ENCODE data around the gene RAB3IL1.

RAB3IL1 gene

DNA sequence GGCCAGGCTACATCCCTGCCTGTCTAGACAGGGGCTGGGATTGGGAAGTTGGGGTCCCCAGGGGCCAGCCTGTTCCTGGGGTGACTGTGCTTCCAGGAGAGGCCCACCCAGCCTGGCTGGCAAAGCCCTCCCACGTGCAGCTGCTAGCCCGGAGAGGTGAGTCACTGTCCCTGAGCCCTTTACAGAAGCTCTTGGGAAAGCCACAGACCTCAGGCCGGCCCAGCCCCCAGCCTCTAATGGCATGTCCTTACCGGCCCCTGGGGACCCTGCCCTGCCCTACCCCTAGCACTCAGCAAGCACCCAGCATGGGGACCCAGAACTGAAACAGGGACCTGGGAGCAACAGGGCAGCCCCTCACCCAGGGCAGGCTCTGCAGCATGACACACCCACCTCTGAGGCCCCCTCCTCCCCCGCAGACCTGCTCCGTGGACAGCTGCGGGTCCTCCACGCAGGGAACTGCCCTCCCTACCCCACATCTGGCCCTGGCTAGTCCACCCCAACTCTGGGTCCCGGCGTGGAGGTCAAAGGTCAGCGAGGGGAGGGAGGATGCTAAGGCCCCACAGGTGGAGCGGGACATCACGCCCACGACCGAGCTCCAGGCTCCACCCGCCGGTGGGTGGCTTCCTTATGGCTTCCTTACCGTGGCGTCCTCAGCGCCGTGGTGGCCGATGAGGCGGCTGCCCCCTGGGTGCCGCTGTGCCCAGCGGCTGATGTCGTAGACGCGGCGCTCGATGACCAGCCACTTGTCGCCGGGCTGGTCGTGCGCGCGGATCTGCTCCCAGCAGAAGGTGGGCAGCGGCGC, 26.6 kb downstream of the RAB3IL1 start (continued):
- no peak for TF ChIP-seq OVOL3 (tag by site-specific recombination; IDR thresholded peaks at IDR 0.05)
- no peak; the same call in 1 of the 2 replicates for TF ChIP-seq ZBTB20 (tag by site-specific recombination; IDR thresholded peaks at IDR 0.05)
- TF ChIP-seq ZFP69B (tag by site-specific recombination; IDR thresholded peaks at IDR 0.05) = no peak
- no peak for TF ChIP-seq ZNF707 (tag by site-specific recombination; IDR thresholded peaks at IDR 0.05)
- TF ChIP-seq ZNF514 (tag by site-specific recombination; IDR thresholded peaks at IDR 0.05) = no peak
- no peak for TF ChIP-seq ZBTB21 (tag by site-specific recombination; IDR thresholded peaks at IDR 0.05)
- TF ChIP-seq, protein P1, sequence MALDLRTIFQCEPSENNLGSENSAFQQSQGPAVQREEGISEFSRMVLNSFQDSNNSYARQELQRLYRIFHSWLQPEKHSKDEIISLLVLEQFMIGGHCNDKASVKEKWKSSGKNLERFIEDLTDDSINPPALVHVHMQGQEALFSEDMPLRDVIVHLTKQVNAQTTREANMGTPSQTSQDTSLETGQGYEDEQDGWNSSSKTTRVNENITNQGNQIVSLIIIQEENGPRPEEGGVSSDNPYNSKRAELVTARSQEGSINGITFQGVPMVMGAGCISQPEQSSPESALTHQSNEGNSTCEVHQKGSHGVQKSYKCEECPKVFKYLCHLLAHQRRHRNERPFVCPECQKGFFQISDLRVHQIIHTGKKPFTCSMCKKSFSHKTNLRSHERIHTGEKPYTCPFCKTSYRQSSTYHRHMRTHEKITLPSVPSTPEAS (tag by site-specific recombination; IDR thresholded peaks at IDR 0.05) = no peak
- TF ChIP-seq, protein P2, sequence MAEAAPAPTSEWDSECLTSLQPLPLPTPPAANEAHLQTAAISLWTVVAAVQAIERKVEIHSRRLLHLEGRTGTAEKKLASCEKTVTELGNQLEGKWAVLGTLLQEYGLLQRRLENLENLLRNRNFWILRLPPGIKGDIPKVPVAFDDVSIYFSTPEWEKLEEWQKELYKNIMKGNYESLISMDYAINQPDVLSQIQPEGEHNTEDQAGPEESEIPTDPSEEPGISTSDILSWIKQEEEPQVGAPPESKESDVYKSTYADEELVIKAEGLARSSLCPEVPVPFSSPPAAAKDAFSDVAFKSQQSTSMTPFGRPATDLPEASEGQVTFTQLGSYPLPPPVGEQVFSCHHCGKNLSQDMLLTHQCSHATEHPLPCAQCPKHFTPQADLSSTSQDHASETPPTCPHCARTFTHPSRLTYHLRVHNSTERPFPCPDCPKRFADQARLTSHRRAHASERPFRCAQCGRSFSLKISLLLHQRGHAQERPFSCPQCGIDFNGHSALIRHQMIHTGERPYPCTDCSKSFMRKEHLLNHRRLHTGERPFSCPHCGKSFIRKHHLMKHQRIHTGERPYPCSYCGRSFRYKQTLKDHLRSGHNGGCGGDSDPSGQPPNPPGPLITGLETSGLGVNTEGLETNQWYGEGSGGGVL (tag by site-specific recombination; IDR thresholded peaks at IDR 0.05) = no peak
- TF ChIP-seq ZXDB (tag by site-specific recombination; IDR thresholded peaks at IDR 0.05) = no peak
- TF ChIP-seq ZNF202 (tag by site-specific recombination; IDR thresholded peaks at IDR 0.05; ENCODE audit: borderline replicate concordance) = no peak
- TF ChIP-seq ZNF274 (IDR thresholded peaks at IDR 0.05; ENCODE audit: low read length) = no peak
- no peak for TF ChIP-seq ZNF274 (tag by site-specific recombination; IDR thresholded peaks at IDR 0.05; ENCODE audit: borderline replicate concordance)
- no peak for TF ChIP-seq ZNF184 (tag by site-specific recombination; IDR thresholded peaks at IDR 0.05)
- TF ChIP-seq ZNF302 (tag by site-specific recombination; IDR thresholded peaks at IDR 0.05; ENCODE audit: low read depth) = no peak
- TF ChIP-seq, protein P3, sequence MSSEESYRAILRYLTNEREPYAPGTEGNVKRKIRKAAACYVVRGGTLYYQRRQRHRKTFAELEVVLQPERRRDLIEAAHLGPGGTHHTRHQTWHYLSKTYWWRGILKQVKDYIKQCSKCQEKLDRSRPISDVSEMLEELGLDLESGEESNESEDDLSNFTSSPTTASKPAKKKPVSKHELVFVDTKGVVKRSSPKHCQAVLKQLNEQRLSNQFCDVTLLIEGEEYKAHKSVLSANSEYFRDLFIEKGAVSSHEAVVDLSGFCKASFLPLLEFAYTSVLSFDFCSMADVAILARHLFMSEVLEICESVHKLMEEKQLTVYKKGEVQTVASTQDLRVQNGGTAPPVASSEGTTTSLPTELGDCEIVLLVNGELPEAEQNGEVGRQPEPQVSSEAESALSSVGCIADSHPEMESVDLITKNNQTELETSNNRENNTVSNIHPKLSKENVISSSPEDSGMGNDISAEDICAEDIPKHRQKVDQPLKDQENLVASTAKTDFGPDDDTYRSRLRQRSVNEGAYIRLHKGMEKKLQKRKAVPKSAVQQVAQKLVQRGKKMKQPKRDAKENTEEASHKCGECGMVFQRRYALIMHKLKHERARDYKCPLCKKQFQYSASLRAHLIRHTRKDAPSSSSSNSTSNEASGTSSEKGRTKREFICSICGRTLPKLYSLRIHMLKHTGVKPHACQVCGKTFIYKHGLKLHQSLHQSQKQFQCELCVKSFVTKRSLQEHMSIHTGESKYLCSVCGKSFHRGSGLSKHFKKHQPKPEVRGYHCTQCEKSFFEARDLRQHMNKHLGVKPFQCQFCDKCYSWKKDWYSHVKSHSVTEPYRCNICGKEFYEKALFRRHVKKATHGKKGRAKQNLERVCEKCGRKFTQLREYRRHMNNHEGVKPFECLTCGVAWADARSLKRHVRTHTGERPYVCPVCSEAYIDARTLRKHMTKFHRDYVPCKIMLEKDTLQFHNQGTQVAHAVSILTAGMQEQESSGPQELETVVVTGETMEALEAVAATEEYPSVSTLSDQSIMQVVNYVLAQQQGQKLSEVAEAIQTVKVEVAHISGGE (tag by site-specific recombination; conservative IDR thresholded peaks at IDR 0.05; ENCODE audit: low read depth) = no peak
- TF ChIP-seq ZBTB48 (tag by site-specific recombination; IDR thresholded peaks at IDR 0.05) = peak; percentile 34; the same call in 1 of the 2 replicates
- no peak for TF ChIP-seq MYNN (tag by site-specific recombination; IDR thresholded peaks at IDR 0.05; ENCODE audit: borderline replicate concordance)
- no peak for TF ChIP-seq ZBTB7A (tag by site-specific recombination; IDR thresholded peaks at IDR 0.05; ENCODE audit: low read depth)
- no peak for TF ChIP-seq ZNF138 (tag by site-specific recombination; IDR thresholded peaks at IDR 0.05; ENCODE audit: borderline replicate concordance)
- TF ChIP-seq, protein P4, sequence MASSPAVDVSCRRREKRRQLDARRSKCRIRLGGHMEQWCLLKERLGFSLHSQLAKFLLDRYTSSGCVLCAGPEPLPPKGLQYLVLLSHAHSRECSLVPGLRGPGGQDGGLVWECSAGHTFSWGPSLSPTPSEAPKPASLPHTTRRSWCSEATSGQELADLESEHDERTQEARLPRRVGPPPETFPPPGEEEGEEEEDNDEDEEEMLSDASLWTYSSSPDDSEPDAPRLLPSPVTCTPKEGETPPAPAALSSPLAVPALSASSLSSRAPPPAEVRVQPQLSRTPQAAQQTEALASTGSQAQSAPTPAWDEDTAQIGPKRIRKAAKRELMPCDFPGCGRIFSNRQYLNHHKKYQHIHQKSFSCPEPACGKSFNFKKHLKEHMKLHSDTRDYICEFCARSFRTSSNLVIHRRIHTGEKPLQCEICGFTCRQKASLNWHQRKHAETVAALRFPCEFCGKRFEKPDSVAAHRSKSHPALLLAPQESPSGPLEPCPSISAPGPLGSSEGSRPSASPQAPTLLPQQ (tag by site-specific recombination; IDR thresholded peaks at IDR 0.05) = no peak
- TF ChIP-seq ZNF658 (tag by site-specific recombination; IDR thresholded peaks at IDR 0.05) = no peak
- TF ChIP-seq, protein P5, sequence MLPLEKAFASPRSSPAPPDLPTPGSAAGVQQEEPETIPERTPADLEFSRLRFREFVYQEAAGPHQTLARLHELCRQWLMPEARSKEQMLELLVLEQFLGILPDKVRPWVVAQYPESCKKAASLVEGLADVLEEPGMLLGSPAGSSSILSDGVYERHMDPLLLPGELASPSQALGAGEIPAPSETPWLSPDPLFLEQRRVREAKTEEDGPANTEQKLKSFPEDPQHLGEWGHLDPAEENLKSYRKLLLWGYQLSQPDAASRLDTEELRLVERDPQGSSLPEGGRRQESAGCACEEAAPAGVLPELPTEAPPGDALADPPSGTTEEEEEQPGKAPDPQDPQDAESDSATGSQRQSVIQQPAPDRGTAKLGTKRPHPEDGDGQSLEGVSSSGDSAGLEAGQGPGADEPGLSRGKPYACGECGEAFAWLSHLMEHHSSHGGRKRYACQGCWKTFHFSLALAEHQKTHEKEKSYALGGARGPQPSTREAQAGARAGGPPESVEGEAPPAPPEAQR (tag by site-specific recombination; IDR thresholded peaks at IDR 0.05) = no peak
- TF ChIP-seq ZNF701 (tag by site-specific recombination; IDR thresholded peaks at IDR 0.05) = no peak
- TF ChIP-seq, protein P6, sequence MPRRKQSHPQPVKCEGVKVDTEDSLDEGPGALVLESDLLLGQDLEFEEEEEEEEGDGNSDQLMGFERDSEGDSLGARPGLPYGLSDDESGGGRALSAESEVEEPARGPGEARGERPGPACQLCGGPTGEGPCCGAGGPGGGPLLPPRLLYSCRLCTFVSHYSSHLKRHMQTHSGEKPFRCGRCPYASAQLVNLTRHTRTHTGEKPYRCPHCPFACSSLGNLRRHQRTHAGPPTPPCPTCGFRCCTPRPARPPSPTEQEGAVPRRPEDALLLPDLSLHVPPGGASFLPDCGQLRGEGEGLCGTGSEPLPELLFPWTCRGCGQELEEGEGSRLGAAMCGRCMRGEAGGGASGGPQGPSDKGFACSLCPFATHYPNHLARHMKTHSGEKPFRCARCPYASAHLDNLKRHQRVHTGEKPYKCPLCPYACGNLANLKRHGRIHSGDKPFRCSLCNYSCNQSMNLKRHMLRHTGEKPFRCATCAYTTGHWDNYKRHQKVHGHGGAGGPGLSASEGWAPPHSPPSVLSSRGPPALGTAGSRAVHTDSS (tag by site-specific recombination; IDR thresholded peaks at IDR 0.05) = no peak
- TF ChIP-seq, protein P7, sequence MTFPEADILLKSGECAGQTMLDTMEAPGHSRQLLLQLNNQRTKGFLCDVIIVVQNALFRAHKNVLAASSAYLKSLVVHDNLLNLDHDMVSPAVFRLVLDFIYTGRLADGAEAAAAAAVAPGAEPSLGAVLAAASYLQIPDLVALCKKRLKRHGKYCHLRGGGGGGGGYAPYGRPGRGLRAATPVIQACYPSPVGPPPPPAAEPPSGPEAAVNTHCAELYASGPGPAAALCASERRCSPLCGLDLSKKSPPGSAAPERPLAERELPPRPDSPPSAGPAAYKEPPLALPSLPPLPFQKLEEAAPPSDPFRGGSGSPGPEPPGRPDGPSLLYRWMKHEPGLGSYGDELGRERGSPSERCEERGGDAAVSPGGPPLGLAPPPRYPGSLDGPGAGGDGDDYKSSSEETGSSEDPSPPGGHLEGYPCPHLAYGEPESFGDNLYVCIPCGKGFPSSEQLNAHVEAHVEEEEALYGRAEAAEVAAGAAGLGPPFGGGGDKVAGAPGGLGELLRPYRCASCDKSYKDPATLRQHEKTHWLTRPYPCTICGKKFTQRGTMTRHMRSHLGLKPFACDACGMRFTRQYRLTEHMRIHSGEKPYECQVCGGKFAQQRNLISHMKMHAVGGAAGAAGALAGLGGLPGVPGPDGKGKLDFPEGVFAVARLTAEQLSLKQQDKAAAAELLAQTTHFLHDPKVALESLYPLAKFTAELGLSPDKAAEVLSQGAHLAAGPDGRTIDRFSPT (tag by site-specific recombination; IDR thresholded peaks at IDR 0.05) = peak; percentile 44
- TF ChIP-seq KLF8 (tag by site-specific recombination; IDR thresholded peaks at IDR 0.05) = no peak; the same call in 1 of the 2 replicates
- TF ChIP-seq ZNF501 (tag by site-specific recombination; IDR thresholded peaks at IDR 0.05) = no peak
